K562 (cell line): ENCODE data around the gene KCTD15. TPM values are rescaled to one million over a fixed set of nuclear protein-coding genes. Genes with fewer than 3 reads are reported as not detected.

Source experiments
- ATAC-seq: fragments of 200-7000 bp; cut with Tn5 transposase; 3 replicates; pipeline ENCODE4 v1.9.1; 2020; ENCODE audit warnings: moderate library complexity
- BruUV-seq: library from RNA; stranded (reverse); fragments of 400-500 nt; replicated peaks from 2 replicates; lab custom pipeline; 2021; lab: Mats Ljungman, UMichigan
- CTCF ChIA-PET: fragments of 300-600 bp; formaldehyde crosslinking; extraction: SDS; loops from one replicate; lab custom pipeline; 2021; ENCODE audit warnings: low intra/inter-chr PET ratio; lab: Yijun Ruan, JAX
- POLR2A ChIA-PET: fragments of 300-600, 350-650 bp; sonication (Branson Sonifier 250); formaldehyde crosslinking; extraction: SDS; loops from one replicate; lab custom pipeline; 2021; ENCODE audit warnings: antibody characterized with exemption, inconsistent platforms; lab: Yijun Ruan, JAX
- DNase-seq, 4 experiments: peaks; one replicate each; pipeline versions ENCODE4 v3.0.0 to v3.0.0-alpha.2; 2011 to 2018; ENCODE audit warnings: low spot score in 3 of 4, mixed read lengths in 3 of 4; ENCODE audit errors: extremely low read depth in 1 of 4
- FAIRE-seq: peaks from 2 replicates; lab custom pipeline; 2011; peaks lifted over from hg19 to GRCh38; lab: Jason Lieb, UNC
- H2AFZ ChIP-seq: 2 replicates; pipeline ENCODE4 v1.6.0; 2011; ENCODE audit warnings: low read depth, low read length, control low read depth, inconsistent platforms
- H3K27ac ChIP-seq: fragments of 200-600 bp; 3 replicates; pipeline ENCODE4 v1.8.0; 2011; ENCODE audit warnings: low read depth, mild to moderate bottlenecking, control low read depth, inconsistent platforms, low read length, moderate library complexity, mixed read lengths; ENCODE audit errors: extremely low read depth
- H3K27me3 ChIP-seq, 2 experiments: fragments of 300-600 bp in 1 of 2; 2 replicates in 1 of 2; 3 replicates in 1 of 2; pipeline versions ENCODE4 v1.6.0 to v1.8.0; 2011; ENCODE audit warnings: inconsistent platforms in 2 of 2, low read length in 2 of 2, mild to moderate bottlenecking in 1 of 2, mixed read lengths in 1 of 2, moderate library complexity in 1 of 2; ENCODE audit not compliant: control insufficient read depth in 2 of 2, insufficient read depth in 2 of 2
- H3K36me3 ChIP-seq: fragments of 300-600 bp; 3 replicates; pipeline ENCODE4 v1.8.0; 2011; ENCODE audit warnings: mild to moderate bottlenecking, low read length, inconsistent platforms; ENCODE audit not compliant: control insufficient read depth, insufficient read depth
- H3K4me1 ChIP-seq, 2 experiments: fragments of 200-600 bp in 1 of 2; replicated peaks in 1 of 2; 2 replicates in 1 of 2; 3 replicates in 1 of 2; pipeline versions ENCODE4 v1.5.1 to v1.8.0; 2011; ENCODE audit warnings: inconsistent platforms in 2 of 2, low read length in 2 of 2, mild to moderate bottlenecking in 1 of 2, mixed read lengths in 1 of 2, moderate library complexity in 1 of 2; ENCODE audit not compliant: control insufficient read depth in 2 of 2, insufficient read depth in 2 of 2
- H3K4me2 ChIP-seq: 2 replicates; pipeline ENCODE4 v1.6.1; 2011; ENCODE audit warnings: low read length, control low read depth, inconsistent platforms, mixed read lengths; ENCODE audit not compliant: insufficient read depth
- H3K4me3 ChIP-seq: fragments of 200-600 bp; sonication (generic), shearing (Covaris generic); 2 replicates; pipeline ENCODE4 v1.5.1; 2016; ENCODE audit warnings: control low read depth, inconsistent platforms
- H3K79me2 ChIP-seq: fragments of 200-600 bp; 3 replicates; pipeline ENCODE4 v1.8.0; 2011; ENCODE audit warnings: low read length, inconsistent platforms; ENCODE audit not compliant: control insufficient read depth, insufficient read depth
- H3K9ac ChIP-seq, 2 experiments: 2 replicates each; pipeline versions ENCODE4 v1.6.0 to v1.6.1; 2011; ENCODE audit warnings: low read depth in 2 of 2, low read length in 2 of 2, control low read depth in 1 of 2, inconsistent platforms in 1 of 2, mild to moderate bottlenecking in 1 of 2, mixed read lengths in 1 of 2; ENCODE audit not compliant: insufficient read depth in 1 of 2
- H3K9me1 ChIP-seq: one replicate; pipeline ENCODE4 v1.6.0; 2011; ENCODE audit warnings: inconsistent platforms, mild to moderate bottlenecking, low read length, moderate library complexity; ENCODE audit not compliant: control insufficient read depth, insufficient read depth
- H3K9me3 ChIP-seq: replicated peaks from 2 replicates; pipeline ENCODE4 v1.5.1; 2011; ENCODE audit warnings: low read depth, low read length, inconsistent platforms; ENCODE audit not compliant: control insufficient read depth, insufficient read depth
- H4K20me1 ChIP-seq: replicated peaks from 2 replicates; pipeline ENCODE4 v1.6.1; 2011; ENCODE audit warnings: low read length, inconsistent platforms, mixed read lengths; ENCODE audit not compliant: control insufficient read depth, insufficient read depth
- CHD1 ChIP-seq: fragments of 200-600 bp; sonication (generic); IDR thresholded peaks from one replicate; pipeline ENCODE4 v1.6.1; 2012; ENCODE audit warnings: mild to moderate bottlenecking, moderate library complexity, low read length, inconsistent platforms
- CREB1 ChIP-seq, 2 experiments: sonication (generic) in 1 of 2; formaldehyde crosslinking in 1 of 2; IDR thresholded peaks; 2 replicates each; pipeline versions ENCODE4 v1.6.1 to v1.8.0; 2012 to 2022; ENCODE audit warnings: inconsistent platforms in 1 of 2, mild to moderate bottlenecking in 1 of 2, missing genetic modification reagents in 1 of 2, moderate library complexity in 1 of 2
- POLR2G ChIP-seq: fragments of 200-400 bp; formaldehyde crosslinking; IDR thresholded peaks from 2 replicates; pipeline ENCODE4 v1.6.1; 2017; ENCODE audit warnings: low read depth, mild to moderate bottlenecking, antibody characterized with exemption, low read length, moderate library complexity
- POLR3A ChIP-seq: IDR thresholded peaks from 2 replicates; pipeline ENCODE4 v1.6.1; 2011; ENCODE audit warnings: borderline replicate concordance, mild to moderate bottlenecking, moderate library complexity; ENCODE audit not compliant: insufficient read length, insufficient read depth; ENCODE audit errors: extremely low read depth
- WGBS: fragments of 100-300 bp; shearing (Covaris generic); methylation state at CpG from one replicate; pipeline ENCODE4 v1.1.6; 2016; ENCODE audit warnings: low coverage, mixed read lengths; ENCODE audit not compliant: insufficient coverage; ENCODE audit errors: missing lambda C conversion rate; 5-methylcytosine and 5-hydroxymethylcytosine counted together
- in situ Hi-C: fragments of 300-500 bp; cut with MboI; formaldehyde crosslinking; loops from 4 replicates; pipeline ENCODE4 v1.15.0; 2018; ENCODE audit warnings: inconsistent platforms, mixed read lengths
- intact Hi-C: fragments of 100-400 bp; cut with micrococcal nuclease; formaldehyde crosslinking; loops from 2 replicates; pipeline ENCODE4 v1.14.2; 2022
- polyA plus RNA-seq, 8 experiments: library from polyadenylated mRNA; depleted of rRNA in 4 of 8; stranded (reverse) in 5 of 8; unstranded in 3 of 8; fragments of >200 nt; fragmentation: Nextera tagmentation in 2 of 8; fragmentation: Illumina TruSeq in 1 of 8; extraction: Ambion mirVana in 2 of 8; extraction: Trizol in 1 of 8; gene quantifications; 2 replicates each; pipeline versions ENCODE4 v1.2.1 to v1.2.3, GENCODE V29; 2011 to 2014; ENCODE audit warnings: inconsistent platforms in 1 of 8, missing spikeins in 1 of 8
- total RNA-seq, 7 experiments: library from RNA; depleted of rRNA in 6 of 7; stranded (reverse); fragments of >200 nt in 6 of 7; fragmentation: Illumina TruSeq in 2 of 7; extraction: Trizol in 2 of 7; gene quantifications; 2 replicates each; pipeline versions ENCODE4 v1.2.1 to v1.2.3, GENCODE V29; 2011 to 2021; ENCODE audit warnings: low replicate concordance in 1 of 7

Gene KCTD15
- total and polyA plus RNA-seq, 9 of the 15 experiments (the other 6 are each of a cell fraction or from before 2014, with no cell fraction given): 1.7 to 49.0 (median 11.8) TPM

DNA sequence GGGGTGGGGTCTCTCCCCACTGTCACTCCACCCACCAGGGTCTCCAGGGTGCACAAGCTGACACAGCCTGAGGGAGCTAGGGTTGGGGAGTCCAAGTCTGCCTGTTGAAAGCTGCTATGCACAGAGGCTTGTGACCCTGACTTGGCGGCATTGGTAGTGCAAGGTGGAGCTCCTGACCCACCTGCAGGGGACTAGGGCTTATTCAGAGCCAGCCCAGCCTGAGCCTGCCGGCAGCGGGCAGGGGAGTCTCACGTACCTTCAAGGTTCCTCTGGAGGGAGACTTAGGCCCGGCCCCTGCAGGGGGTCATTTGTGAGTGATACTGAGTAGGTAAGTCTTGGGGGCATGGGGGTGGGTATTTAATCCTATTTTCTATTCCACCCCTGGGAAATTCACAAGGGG, 4.7 kb downstream of the KCTD15 start:
- Histone ChIP-seq H3K9ac (no peak overlapping the region), H3K27me3 (no peaks in the 10 kb centered on the region), H2AFZ (no peak overlapping the region), H3K4me1 (peaks cover 0 to 25% of the 10 kb centered on the region in 2 experiments; a peak in 2 of 5 replicates), H3K9me1 (no peaks in the 10 kb centered on the region), H3K27ac (no peak overlapping the region), H3K4me2 (no peak overlapping the region), H3K36me3 (peaks cover 73% of the 10 kb centered on the region; the same call in 2 of the 3 replicates), H3K4me3 (no peak overlapping the region), H3K79me2 (peaks cover 5% of the 10 kb centered on the region; the same call in 2 of the 3 replicates), H3K9me3 (no peaks in the 10 kb centered on the region), H4K20me1 (no peaks in the 10 kb centered on the region)
- ATAC-seq: no peak
- 88% methylated on average over 5 of the region's 5 CpGs for WGBS
- 0 out of 2 replicates have a peak, but pooled peaks have one; percentile 1 for TF ChIP-seq POLR2G
- TF ChIP-seq CHD1: no peak
- no peak for DNase-seq
- POLR2A ChIA-PET: interaction anchor here (0.7 kb wide), 1 partner anchor 8 kb away, joined by 4 read pairs; no protein-coding TSS in a partner anchor
- intact Hi-C loops: no loop called here
- in situ Hi-C loops: no loop called here
- CTCF ChIA-PET: no interaction called here
- no peak for FAIRE-seq
- BruUV-seq: no TSS peak

DNA sequence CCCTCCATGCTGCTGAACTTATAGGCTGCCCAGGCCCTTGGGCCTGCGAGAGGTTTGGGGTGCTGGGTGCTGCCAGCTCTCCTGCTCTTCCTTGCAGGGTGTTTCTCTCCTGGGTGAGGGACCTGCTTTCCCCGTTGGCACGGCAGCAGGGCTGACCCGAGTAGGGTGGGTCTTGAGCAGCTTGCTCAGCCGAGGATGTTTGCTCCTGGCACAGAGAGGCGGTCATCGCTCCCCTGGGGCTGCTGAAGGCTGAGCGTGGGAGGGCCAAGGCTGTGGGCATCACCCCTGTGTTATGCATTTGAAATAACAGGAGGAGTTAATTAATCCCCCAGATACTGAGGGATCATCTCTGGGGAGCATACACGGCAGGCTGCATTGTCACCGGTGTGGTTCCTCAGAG, 5.3 kb downstream of the KCTD15 start:
- in situ Hi-C loops (no loop called here), intact Hi-C loops (no loop called here)
- DNase-seq (no peak), ATAC-seq (no peak), FAIRE-seq (no peak)
- H3K4me3 ChIP-seq: no peak overlapping the region
- H3K9me1 ChIP-seq: no peaks in the 10 kb centered on the region
- CTCF ChIA-PET: no interaction called here
- H3K4me2 ChIP-seq: no peak overlapping the region
- peaks cover 0 to 22% of the 10 kb centered on the region in 2 experiments; a peak in 2 of 5 replicates for H3K4me1 ChIP-seq
- no peak overlapping the region for H3K9ac ChIP-seq
- H3K79me2 ChIP-seq: peaks cover 5% of the 10 kb centered on the region; the same call in 2 of the 3 replicates
- H4K20me1 ChIP-seq: no peaks in the 10 kb centered on the region
- POLR2A ChIA-PET: interaction anchor here (0.7 kb wide), 1 partner anchor 8 kb away, joined by 4 read pairs; no protein-coding TSS in a partner anchor
- no peaks in the 10 kb centered on the region for H3K9me3 ChIP-seq
- TF ChIP-seq CREB1 (IDR thresholded peaks at IDR 0.05): no peak
- TF ChIP-seq CREB1 (CRISPR knock-in tag; IDR thresholded peaks at IDR 0.05): no peak
- TF ChIP-seq POLR2G: 0 out of 2 replicates have a peak, but pooled peaks have one; percentile 11
- no peak for TF ChIP-seq POLR3A
- H3K27me3 ChIP-seq: no peaks in the 10 kb centered on the region
- no peak overlapping the region for H3K27ac ChIP-seq
- BruUV-seq: no TSS peak
- WGBS: 91% methylated on average over 9 of the region's 10 CpGs
- H2AFZ ChIP-seq: no peak overlapping the region
- H3K36me3 ChIP-seq: peaks cover 78% of the 10 kb centered on the region; the same call in 2 of the 3 replicates
